Left forelimb (tissue), 1 donor: ENCODE results near the gene CTSV.
"Not testable (repeated sequence)": the region's sequence is repeated elsewhere in the genome, so short reads cannot be mapped to it uniquely, and the experiment has no call there.

ENCODE experiments used
- DNase-seq: peaks from one replicate; pipeline ENCODE4 v3.0.0-alpha.2; 2018; ENCODE audit warnings: low spot score

CTSV gene

DNA sequence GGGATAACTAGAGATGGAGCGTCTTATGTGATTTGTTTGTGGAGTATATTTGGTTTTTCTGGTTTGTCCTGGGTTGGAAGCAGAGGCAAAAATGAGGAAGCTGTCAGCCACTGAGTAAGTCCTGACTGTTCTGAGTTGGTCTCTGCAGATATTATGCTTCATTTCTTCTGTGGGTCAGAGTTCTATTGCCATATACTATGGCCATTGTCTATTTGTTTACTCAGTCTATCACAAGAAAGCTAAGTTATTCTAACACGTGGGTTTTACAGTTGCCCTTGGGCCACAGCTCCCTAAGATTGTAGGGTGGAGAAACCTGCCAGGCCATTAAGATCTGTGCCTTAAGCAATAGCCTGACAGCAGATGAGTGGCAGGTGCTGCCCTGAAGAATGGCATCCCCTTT lies 3.0 kb upstream of the CTSV start:
- no peak for DNase-seq

DNA sequence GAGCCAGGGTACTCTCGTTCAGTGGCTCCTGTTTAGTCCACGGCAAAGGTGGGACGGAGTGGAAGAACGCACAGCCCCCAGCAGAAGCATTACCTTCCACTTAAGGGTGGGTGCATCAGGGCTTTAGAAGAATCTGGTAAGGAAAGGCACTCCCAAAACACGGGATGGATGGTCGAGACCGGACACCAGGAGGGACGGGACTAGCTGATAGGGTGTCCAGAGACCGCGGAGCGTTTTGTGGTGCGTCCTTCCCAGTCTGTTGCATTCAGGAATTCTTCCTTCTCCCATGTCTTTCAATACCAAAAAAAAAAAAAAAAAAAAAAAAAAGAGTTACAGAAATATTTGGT lies 545 bp upstream of the CTSV start:
- DNase-seq, result no peak

DNA sequence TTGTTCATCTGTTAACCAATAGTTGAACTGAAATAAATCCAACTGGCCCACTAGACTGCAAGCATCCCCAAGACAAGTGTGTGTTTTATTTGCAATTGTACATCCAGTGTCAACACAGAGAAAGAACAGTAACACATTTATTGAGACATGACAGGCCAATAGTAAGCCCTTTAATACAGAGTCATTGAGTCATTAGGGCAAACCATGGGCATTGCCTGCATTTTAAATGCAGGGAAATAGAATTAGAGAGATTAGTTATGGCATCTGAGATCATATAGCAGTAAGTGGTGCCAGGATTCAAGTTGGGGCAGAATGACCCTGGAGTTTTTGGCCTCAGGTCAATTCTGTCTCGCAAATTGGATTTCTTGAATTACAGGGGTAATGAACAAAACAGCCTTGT lies 15.4 kb downstream of the CTSV start:
- DNase-seq, result not testable (repeated sequence)

- DNase-seq, result peak; percentile 81
Measured at GRCh38 chr9:97013151-97014132, 25.5 kb downstream of the CTSV start.

DNA sequence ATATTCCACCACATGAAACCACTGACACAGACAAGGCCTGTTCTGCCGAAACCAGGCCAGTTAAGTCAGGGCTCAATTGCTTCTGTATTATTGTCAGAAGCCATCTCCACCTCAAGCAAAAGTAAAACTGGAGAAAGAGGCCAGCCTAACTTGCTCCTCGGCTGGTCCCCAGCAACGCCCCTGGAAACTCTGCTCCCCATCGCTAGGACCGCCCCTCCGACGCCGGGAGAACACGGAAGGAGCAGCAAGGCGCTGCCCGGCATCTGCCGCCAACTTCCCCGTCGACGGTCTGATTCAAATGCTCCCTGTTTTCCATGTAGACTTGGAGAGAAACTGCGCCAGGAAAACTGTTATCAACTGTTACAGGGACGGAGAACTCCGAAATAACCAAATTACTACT lies 26.3 kb downstream of the CTSV start:
- not testable (repeated sequence) for DNase-seq

DNA sequence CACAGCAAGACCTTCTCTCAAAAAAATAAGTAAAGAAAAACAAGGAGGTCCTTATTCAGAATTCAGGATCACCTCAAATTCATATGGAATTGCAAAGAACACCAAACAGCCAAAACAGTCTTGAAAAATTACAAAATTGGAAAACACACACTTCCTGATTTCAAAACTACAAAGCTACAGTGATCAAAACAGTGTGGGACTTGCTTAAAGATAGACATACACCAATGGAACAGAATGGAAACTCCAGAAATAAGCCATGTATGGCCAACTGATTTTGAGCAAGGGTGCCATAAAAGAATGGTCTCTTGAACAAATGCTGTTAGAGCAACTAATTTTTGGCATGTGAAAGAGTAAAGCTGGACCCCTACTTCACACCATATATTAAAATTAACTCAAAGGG lies 36.7 kb downstream of the CTSV start:
- not testable (repeated sequence) for DNase-seq

GRCh38 chr9:97001338-97001737 lies 37.6 kb downstream of the CTSV start:
- DNase-seq, result not testable (repeated sequence)

GRCh38 chr9:97000139-97000787 lies 38.7 kb downstream of the CTSV start:
- not testable (repeated sequence) for DNase-seq

DNA sequence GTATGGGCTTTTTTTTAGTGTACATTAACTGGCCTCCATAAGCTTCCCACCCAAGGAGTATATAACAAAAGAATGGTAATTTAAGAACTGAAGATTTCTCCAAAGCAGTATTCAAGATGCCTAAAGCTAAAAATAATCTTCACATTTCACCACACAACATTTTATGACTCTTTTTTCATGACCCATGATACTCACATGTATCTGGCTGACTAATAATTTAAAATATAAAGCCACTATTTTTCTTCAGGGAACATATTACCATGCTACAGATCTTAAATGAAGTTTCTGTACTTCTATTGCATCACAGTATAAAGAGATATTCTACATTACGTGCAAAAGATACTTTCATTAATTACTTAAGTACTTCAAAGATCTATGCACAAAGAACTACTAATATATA lies 39.2 kb downstream of the CTSV start:
- DNase-seq, result not testable (repeated sequence)

- DNase-seq, result not testable (repeated sequence)
Measured at GRCh38 chr9:96997009-96997701, 41.8 kb downstream of the CTSV start.

- not testable (repeated sequence) for DNase-seq
Measured at GRCh38 chr9:96994531-96995016, 44.4 kb downstream of the CTSV start.

DNA sequence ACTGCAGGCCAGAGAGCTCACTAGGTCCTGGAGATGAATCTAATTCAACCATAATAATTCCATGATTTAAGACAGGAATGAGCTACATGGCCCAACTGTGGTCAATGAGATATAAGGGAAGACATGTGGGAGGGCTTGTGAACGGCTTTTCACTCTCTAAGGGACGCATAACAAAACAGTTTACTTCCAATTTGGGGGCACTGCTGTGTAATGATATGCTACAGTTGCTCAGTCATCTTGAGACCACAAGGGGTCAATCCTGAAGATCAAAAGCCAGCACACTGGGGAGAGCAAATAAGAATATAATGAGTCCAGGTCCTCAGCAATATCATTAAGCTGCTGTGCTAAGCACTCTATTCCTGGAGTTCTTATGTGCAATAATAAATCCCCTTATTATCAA lies 46.6 kb downstream of the CTSV start:
- DNase-seq, result not testable (repeated sequence)

DNA sequence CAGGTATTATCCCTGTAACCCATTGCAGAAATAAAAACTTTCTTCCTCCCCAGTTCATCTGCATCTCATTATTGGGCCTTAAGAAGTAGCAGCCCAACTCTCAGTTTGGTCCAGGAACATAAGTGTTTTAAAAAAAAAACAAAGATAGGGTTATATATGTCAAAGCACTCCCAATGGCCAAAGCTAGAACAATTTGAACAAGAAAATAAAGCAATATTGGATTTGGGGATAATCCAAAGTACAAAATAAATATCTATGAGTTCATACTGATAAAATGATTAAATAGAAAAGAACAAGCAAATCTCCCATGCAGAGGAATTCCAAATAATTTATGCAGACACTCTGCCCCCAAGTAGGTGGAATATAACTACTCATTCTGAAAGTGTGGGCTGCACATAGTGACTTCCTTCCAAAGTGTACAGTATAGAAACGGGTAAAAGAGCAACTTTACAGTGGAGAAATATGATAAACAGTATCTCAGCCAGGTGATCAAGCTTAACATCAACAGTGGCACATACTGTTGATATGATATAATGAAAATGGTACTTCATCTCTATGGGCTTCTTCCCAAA lies 49.1 kb downstream of the CTSV start:
- not testable (repeated sequence) for DNase-seq

- not testable (repeated sequence) for DNase-seq
Measured at GRCh38 chr9:96984887-96985286, 54.1 kb downstream of the CTSV start.

DNA sequence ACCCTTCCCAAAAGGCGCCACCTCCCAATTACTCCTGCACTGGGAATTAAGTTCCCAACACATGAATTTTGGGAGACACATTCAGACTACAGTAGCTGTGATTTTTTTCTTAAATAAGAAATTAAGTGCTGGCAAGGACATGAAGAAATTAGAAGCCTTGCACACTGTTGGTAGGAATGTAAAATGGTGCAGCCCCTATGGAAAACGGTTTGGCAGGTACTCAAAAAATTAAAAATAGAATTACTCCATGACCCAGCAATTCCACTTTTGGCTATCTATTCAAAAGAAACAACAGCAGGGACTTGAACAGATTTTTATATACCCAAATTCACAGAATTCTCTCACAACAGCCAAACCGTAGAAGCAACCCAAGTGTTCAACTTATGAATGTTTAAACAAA lies 54.8 kb downstream of the CTSV start:
- not testable (repeated sequence) for DNase-seq

GRCh38 chr9:96983496-96984122 lies 55.3 kb downstream of the CTSV start:
- not testable (repeated sequence) for DNase-seq
